Endothelial cell of umbilical vein (primary cell): Measurements from ENCODE around the gene SPRED3. TPM values are rescaled to one million over a fixed set of nuclear protein-coding genes. Genes with fewer than 3 reads are reported as not detected.

Experiments
- BruUV-seq: library from RNA; stranded (reverse); fragments of 400-500 nt; replicated peaks from 2 replicates; lab custom pipeline; 2021; lab: Mats Ljungman, UMichigan
- CTCF ChIA-PET: fragments of 300-600, 350-600 bp; sonication (Branson Sonifier 250); formaldehyde crosslinking; loops from one replicate; lab custom pipeline; 2021; ENCODE audit warnings: antibody characterized with exemption, inconsistent platforms; lab: Charles Lee
- POLR2A ChIA-PET: fragments of 300-600, 350-600 bp; sonication (Branson Sonifier 250); formaldehyde crosslinking; loops from one replicate; lab custom pipeline; 2021; ENCODE audit warnings: antibody characterized with exemption, inconsistent platforms; lab: Charles Lee
- DNase-seq: peaks from one replicate; pipeline ENCODE4 v3.0.0-alpha.2; 2011; ENCODE audit warnings: low read depth, low spot score
- FAIRE-seq: peaks from 2 replicates; lab custom pipeline; 2011; peaks lifted over from hg19 to GRCh38; lab: Jason Lieb, UNC
- H2AFZ ChIP-seq: 2 replicates; pipeline ENCODE4 v1.6.0; 2012; ENCODE audit warnings: low read depth, low read length, control low read depth, inconsistent platforms
- H3K27ac ChIP-seq: 2 replicates; pipeline ENCODE4 v1.5.1; 2011; ENCODE audit warnings: low read depth, mild to moderate bottlenecking, control low read depth, low read length, moderate library complexity; ENCODE audit not compliant: insufficient read depth
- H3K27me3 ChIP-seq, 2 experiments: 2 replicates each; pipeline versions ENCODE4 v1.6.0 to v1.6.1; 2011; ENCODE audit warnings: low read length in 2 of 2, mixed read lengths in 1 of 2; ENCODE audit not compliant: control insufficient read depth in 2 of 2, insufficient read depth in 2 of 2
- H3K36me3 ChIP-seq, 2 experiments: 2 replicates in 1 of 2; 3 replicates in 1 of 2; pipeline ENCODE4 v1.5.1; 2011; ENCODE audit warnings: low read length in 2 of 2, mild to moderate bottlenecking in 1 of 2, moderate library complexity in 1 of 2; ENCODE audit not compliant: control insufficient read depth in 2 of 2, insufficient read depth in 2 of 2; ENCODE audit errors: extremely low read depth in 1 of 2
- H3K4me1 ChIP-seq: 3 replicates; pipeline ENCODE4 v1.5.1; 2011; ENCODE audit warnings: mild to moderate bottlenecking, low read length; ENCODE audit not compliant: control insufficient read depth, insufficient read depth; ENCODE audit errors: extremely low read depth
- H3K4me2 ChIP-seq: 2 replicates; pipeline ENCODE4 v1.6.1; 2011; ENCODE audit warnings: low read length, control low read depth, mixed read lengths; ENCODE audit not compliant: insufficient read depth
- H3K4me3 ChIP-seq, 3 experiments: fragments of 200-600 bp in 1 of 3; sonication (generic), shearing (Covaris generic) in 1 of 3; replicated peaks in 1 of 3; 2 replicates each; pipeline ENCODE4 v1.5.1; 2011 to 2016; ENCODE audit warnings: control low read depth in 3 of 3, low read length in 3 of 3, mild to moderate bottlenecking in 2 of 3, inconsistent platforms in 1 of 3, low read depth in 1 of 3, moderate library complexity in 1 of 3; ENCODE audit not compliant: insufficient read depth in 1 of 3
- H3K79me2 ChIP-seq: 2 replicates; pipeline ENCODE4 v1.6.0; 2012; ENCODE audit warnings: low read length, inconsistent platforms; ENCODE audit not compliant: control insufficient read depth, insufficient read depth
- H3K9ac ChIP-seq: replicated peaks from 2 replicates; pipeline ENCODE3; 2011; ENCODE audit warnings: low read length, control low read depth; ENCODE audit not compliant: insufficient read depth; ENCODE audit errors: extremely low read depth
- H3K9me1 ChIP-seq: replicated peaks from 3 replicates; pipeline ENCODE4 v1.6.0; 2011; ENCODE audit warnings: mild to moderate bottlenecking, low read length; ENCODE audit not compliant: control insufficient read depth, insufficient read depth; ENCODE audit errors: extremely low read depth
- H3K9me3 ChIP-seq: replicated peaks from 2 replicates; pipeline ENCODE4 v1.5.1; 2012; ENCODE audit warnings: low read length, inconsistent platforms; ENCODE audit not compliant: control insufficient read depth, insufficient read depth
- H4K20me1 ChIP-seq: replicated peaks from 2 replicates; pipeline ENCODE3; 2011; ENCODE audit warnings: mild to moderate bottlenecking, low read length; ENCODE audit not compliant: control insufficient read depth, insufficient read depth; ENCODE audit errors: extremely low read depth
- CTCF ChIP-seq, 2 donors: IDR thresholded peaks; 1 replicate in 1 of 2; 2 replicates in 1 of 2; pipeline ENCODE4 v1.5.1; 2011; ENCODE audit warnings: low read length in 2 of 2, mild to moderate bottlenecking in 2 of 2, moderate library complexity in 2 of 2, control low read depth in 1 of 2, inconsistent platforms in 1 of 2, low read depth in 1 of 2; ENCODE audit not compliant: insufficient read depth in 1 of 2; ENCODE audit errors: extremely low read depth in 1 of 2
- EZH2 ChIP-seq: IDR thresholded peaks from 2 replicates; pipeline ENCODE4 v1.6.1; 2012; ENCODE audit warnings: borderline replicate concordance, low read depth, mild to moderate bottlenecking, moderate library complexity, low read length, inconsistent platforms; ENCODE audit not compliant: severe bottlenecking
- FOS ChIP-seq: IDR thresholded peaks from 2 replicates; pipeline ENCODE4 v1.6.1; 2011; ENCODE audit warnings: mild to moderate bottlenecking, low read length, moderate library complexity, borderline replicate concordance; ENCODE audit not compliant: insufficient read depth
- GATA2 ChIP-seq: IDR thresholded peaks from 2 replicates; pipeline ENCODE4 v1.7.0; 2011; ENCODE audit warnings: low read depth, mild to moderate bottlenecking, moderate library complexity, mixed read lengths, low read length; ENCODE audit not compliant: insufficient read length, insufficient read depth
- JUN ChIP-seq: IDR thresholded peaks from 2 replicates; pipeline ENCODE4 v1.6.1; 2011; ENCODE audit warnings: borderline replicate concordance, low read depth; ENCODE audit not compliant: insufficient read length, insufficient read depth
- MAX ChIP-seq: IDR thresholded peaks from 2 replicates; pipeline ENCODE4 v1.6.1; 2011; ENCODE audit not compliant: insufficient read depth, insufficient read length
- MYC ChIP-seq: IDR thresholded peaks from one replicate; pipeline ENCODE4 v1.6.1; 2011; ENCODE audit warnings: mild to moderate bottlenecking, low read depth, low read length
- POLR2A ChIP-seq: IDR thresholded peaks from 2 replicates; pipeline ENCODE4 v1.6.1; 2012; ENCODE audit warnings: low read depth, mild to moderate bottlenecking, control low read depth, low read length
- POLR2AphosphoS5 ChIP-seq: IDR thresholded peaks from 2 replicates; pipeline ENCODE4 v1.6.1; 2012; ENCODE audit warnings: low read depth, mild to moderate bottlenecking, control low read depth, low read length, moderate library complexity; ENCODE audit not compliant: insufficient read depth
- dilution Hi-C: fragments of 300-500 bp; cut with MboI; formaldehyde crosslinking; loops from one replicate; pipeline ENCODE4 v1.15.0; 2019; ENCODE audit warnings: low sequenced_read_pairs; ENCODE audit not compliant: extremely low pct_ligation_motif_present
- intact Hi-C: fragments of 100-400 bp; cut with micrococcal nuclease; formaldehyde crosslinking; loops from one replicate; pipeline ENCODE4 v1.10.0; 2022
- polyA plus RNA-seq, 4 experiments: library from polyadenylated mRNA; depleted of rRNA in 3 of 4; stranded (reverse) in 3 of 4; unstranded in 1 of 4; fragments of >200 nt; gene quantifications; 2 replicates each; pipeline versions ENCODE4 v1.2.1 to v1.2.3, GENCODE V29; 2011 to 2012; ENCODE audit warnings: missing spikeins in 1 of 4
- total RNA-seq: library from RNA; stranded (reverse); gene quantifications from 2 replicates; pipeline ENCODE4 v1.2.3, GENCODE V29; 2021

The SPRED3 gene
- total and polyA plus RNA-seq, 2 donors (not counting 3 experiments of a cell fraction or from before 2014, with no cell fraction given), result 5.7 to 15.7 TPM

- POLR2A ChIA-PET, result no interaction called here
- no peak for FAIRE-seq
These were observed 3.3 kb upstream of the SPRED3 start for GRCh38 chr19:38385057-38385803.

More at GRCh38 chr19:38385057-38385803, 3.3 kb upstream of the SPRED3 start:
- Histone ChIP-seq H3K27me3 (no peaks in the 10 kb centered on the region), H3K9me3 (no peaks in the 10 kb centered on the region), H3K27ac (no peak overlapping the region), H3K9me1 (no peaks in the 10 kb centered on the region), H4K20me1 (no peaks in the 10 kb centered on the region), H3K9ac (no peak overlapping the region), H2AFZ (no peak overlapping the region), H3K36me3 (peaks cover 12 to 24% of the 10 kb centered on the region in 2 experiments), H3K4me2 (no peak overlapping the region), H3K4me1 (peaks cover 7% of the 10 kb centered on the region), H3K79me2 (peaks cover 10% of the 10 kb centered on the region), H3K4me3 (no peak overlapping the region)
- no peak for TF ChIP-seq POLR2A
- TF ChIP-seq FOS, result no peak
- no peak for TF ChIP-seq MAX
- no peak for TF ChIP-seq MYC
- no peak for TF ChIP-seq JUN
- TF ChIP-seq EZH2, result no peak
- TF ChIP-seq POLR2AphosphoS5, result no peak
- TF ChIP-seq CTCF (IDR thresholded peaks at IDR 0.05; ENCODE audit: extremely low read depth in 1 of 2, insufficient read depth in 1 of 2, low read depth in 1 of 2, low read length in 2 of 2), result no peak
- TF ChIP-seq GATA2, result no peak
- dilution Hi-C loops, result no loop called here
- DNase-seq, result no peak
- no TSS peak for BruUV-seq
- intact Hi-C loops, result loop anchor here (5.0 kb wide), 1 partner anchor 153 kb away; no protein-coding TSS in a partner anchor
- CTCF ChIA-PET, result interaction anchor here (1.0 to 2.5 kb wide), 6 partner anchors 9 to 160 kb away, joined by 4 to 21 read pairs (median 7); partner anchors contain the start of genes FAM98C and PSMD8
